ENCODE results near the gene JAK2. TPM values are rescaled to one million over a fixed set of nuclear protein-coding genes. Genes with fewer than 3 reads are reported as not detected.
"Not testable (repeated sequence)": the region's sequence is repeated elsewhere in the genome, so short reads cannot be mapped to it uniquely, and the experiment has no call there.

The JAK2 gene
- total RNA-seq, 4 donors from 2014 or later: 25.4 to 64.0 (median 36.5) TPM

DNA sequence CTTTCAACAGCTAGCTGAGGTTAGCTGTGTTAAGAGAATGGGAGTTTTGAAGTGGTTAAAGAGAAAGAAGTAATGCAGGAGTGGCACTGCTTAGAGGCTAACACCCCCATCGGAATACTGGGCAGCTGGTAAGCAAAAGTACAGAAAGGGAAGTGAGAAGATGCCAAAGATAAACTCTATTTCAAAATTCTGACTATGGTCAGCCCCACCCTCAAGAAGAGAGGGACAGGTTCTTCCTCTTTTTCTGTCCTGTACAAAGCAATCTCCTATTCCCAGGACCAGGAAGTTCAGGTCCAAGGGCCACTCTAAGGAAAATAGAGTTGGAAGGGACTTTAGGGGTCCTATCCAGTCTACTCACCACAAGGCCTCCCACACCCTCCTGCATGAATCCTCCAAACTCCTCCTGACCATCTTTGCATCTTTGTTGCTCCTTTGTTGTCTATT lies 45.9 kb upstream of the JAK2 start:
- TF ChIP-seq, protein P1, sequence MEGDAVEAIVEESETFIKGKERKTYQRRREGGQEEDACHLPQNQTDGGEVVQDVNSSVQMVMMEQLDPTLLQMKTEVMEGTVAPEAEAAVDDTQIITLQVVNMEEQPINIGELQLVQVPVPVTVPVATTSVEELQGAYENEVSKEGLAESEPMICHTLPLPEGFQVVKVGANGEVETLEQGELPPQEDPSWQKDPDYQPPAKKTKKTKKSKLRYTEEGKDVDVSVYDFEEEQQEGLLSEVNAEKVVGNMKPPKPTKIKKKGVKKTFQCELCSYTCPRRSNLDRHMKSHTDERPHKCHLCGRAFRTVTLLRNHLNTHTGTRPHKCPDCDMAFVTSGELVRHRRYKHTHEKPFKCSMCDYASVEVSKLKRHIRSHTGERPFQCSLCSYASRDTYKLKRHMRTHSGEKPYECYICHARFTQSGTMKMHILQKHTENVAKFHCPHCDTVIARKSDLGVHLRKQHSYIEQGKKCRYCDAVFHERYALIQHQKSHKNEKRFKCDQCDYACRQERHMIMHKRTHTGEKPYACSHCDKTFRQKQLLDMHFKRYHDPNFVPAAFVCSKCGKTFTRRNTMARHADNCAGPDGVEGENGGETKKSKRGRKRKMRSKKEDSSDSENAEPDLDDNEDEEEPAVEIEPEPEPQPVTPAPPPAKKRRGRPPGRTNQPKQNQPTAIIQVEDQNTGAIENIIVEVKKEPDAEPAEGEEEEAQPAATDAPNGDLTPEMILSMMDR (IDR thresholded peaks at IDR 0.05): no peak
- TF ChIP-seq POLR2AphosphoS5 (IDR thresholded peaks at IDR 0.05) (no peak), POLR2A (IDR thresholded peaks at IDR 0.05) (no peak), EP300 (IDR thresholded peaks at IDR 0.05) (no peak)
- DNase-seq (ENCODE audit: low spot score in 2 of 2): no peak
- WGBS: 24% methylated on average over 1 of the region's 1 CpG
- Histone ChIP-seq H3K9me3 (no peaks in the 10 kb centered on the region), H3K27ac (no peak overlapping the region), H3K4me1 (peaks cover 60% of the 10 kb centered on the region), H3K36me3 (no peaks in the 10 kb centered on the region), H3K4me3 (no peak overlapping the region), H3K27me3 (no peaks in the 10 kb centered on the region)

DNA sequence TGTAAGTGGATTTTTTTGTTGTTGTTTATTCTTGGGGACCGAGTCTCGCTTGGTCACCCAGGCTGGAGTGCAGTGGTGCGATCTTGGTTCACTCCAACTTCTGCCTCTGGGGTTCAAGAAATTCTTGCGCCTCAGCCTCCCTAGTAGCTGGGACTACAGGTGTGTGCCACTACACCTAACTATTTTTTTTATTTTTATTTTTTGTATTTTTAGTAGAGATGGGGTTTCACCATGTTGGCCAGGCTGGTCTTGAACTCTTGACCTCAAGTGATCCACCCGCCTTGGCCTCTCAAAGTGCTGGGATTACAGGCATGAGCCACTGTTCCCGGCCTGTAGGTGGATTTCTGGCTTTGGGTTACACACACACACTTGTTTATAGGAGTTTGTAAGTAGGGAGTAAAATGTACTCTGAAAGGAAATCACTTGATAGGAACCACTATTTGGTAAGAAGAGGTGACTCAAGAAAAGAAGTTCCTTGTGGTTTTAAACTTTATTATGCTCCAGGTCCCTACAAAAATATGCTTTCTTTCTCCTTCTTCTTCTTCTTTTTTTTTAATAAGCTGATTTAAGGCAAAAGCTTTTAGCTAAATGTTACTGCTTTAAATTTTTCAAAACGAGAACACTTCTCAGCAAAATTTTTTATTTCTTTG lies 42.9 kb upstream of the JAK2 start:
- not testable (repeated sequence) for H3K36me3 ChIP-seq; H3K9me3 ChIP-seq; DNase-seq (ENCODE audit: low spot score in 2 of 2); H3K27ac ChIP-seq; H3K4me3 ChIP-seq; H3K27me3 ChIP-seq
- peaks cover 42% of the 10 kb centered on the region for H3K4me1 ChIP-seq
- 76% methylated on average over 7 of the region's 7 CpGs for WGBS

DNA sequence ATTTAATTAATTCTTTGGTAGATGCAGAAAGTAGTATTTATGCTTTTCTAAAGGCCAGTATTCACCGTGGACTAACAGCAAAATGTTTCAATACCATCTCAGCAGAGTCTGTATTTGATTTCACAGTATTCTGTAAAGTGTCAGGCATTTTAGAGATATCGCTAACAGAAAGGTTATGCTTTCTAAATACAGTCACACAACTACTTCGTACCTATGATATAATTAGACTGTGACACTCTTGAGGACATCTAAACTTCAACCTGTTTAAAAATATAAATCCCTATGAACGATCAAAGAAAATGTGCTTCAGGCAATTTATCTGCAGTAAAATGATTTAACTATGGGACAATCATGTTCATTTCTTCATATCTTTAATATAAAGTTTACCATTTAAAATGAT lies 41.7 kb upstream of the JAK2 start:
- DNase-seq (ENCODE audit: low spot score in 2 of 2): no peak
- 73% methylated on average over 4 of the region's 4 CpGs for WGBS
- H3K9me3 ChIP-seq: no peaks in the 10 kb centered on the region
- peaks cover 30% of the 10 kb centered on the region for H3K4me1 ChIP-seq
- H3K4me3 ChIP-seq: no peak overlapping the region
- TF ChIP-seq POLR2AphosphoS5 (IDR thresholded peaks at IDR 0.05): no peak
- TF ChIP-seq POLR2A (IDR thresholded peaks at IDR 0.05): no peak
- TF ChIP-seq EP300 (IDR thresholded peaks at IDR 0.05): no peak
- TF ChIP-seq, protein P1 (IDR thresholded peaks at IDR 0.05): no peak
- no peaks in the 10 kb centered on the region for H3K36me3 ChIP-seq
- no peaks in the 10 kb centered on the region for H3K27me3 ChIP-seq
- H3K27ac ChIP-seq: no peak overlapping the region

DNA sequence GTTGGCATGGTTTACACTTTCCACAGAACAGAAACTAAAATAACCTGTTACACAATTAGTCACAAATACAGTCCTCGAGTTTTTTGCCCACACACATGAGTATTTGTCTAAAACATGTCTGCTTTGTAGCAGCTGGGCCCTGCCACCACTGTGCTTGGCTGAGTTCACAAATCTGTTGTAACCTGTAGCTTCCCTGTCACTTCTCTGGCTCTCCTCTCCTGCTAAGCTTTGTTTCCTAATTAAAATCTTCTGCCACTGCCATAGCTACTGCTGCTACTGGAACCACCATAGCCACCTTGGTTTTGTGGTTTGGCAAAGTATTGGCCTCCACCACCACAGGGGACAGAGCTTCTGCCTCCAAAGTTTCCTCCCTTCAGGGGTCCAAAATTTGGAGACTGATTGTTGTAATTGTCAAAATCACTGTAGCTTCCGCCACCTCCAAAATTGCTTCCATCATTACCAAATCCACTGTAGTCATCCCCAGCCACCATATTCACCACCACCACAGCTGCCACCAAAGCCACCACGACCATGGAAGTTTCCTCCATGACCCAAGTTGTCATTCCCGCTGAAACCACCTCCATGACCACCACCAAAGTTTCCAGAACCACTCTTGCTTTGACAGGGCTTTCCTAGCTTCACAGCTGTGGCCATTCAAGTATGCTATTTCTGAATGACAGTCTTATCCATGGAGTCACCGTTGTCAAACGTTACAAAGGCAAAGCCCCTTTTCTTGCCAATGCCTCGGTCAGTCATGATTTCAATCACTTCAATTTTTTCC lies 40.5 kb upstream of the JAK2 start:
- H3K36me3 ChIP-seq; H3K27ac ChIP-seq; H3K27me3 ChIP-seq; H3K9me3 ChIP-seq; H3K4me3 ChIP-seq; DNase-seq (ENCODE audit: low spot score in 2 of 2): not testable (repeated sequence)
- WGBS: 81% methylated on average over 7 of the region's 7 CpGs
- peaks cover 18% of the 10 kb centered on the region for H3K4me1 ChIP-seq

DNA sequence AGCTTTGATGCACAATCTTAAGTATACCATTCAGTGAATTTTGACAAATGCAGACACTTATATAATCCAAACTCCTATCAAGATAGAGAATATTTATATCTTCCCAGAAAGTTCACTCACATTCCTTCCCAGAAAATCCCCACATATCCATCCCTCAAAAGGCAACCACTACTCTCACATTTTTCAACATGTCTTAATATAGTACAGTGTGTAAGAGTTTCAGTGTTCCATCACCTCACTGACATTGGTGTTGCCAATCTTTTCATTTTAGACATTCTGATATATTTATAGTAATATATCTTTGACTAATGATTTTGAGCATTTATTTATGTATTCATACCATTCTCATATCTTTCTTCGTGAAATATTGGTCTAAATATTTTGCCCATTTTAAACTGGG lies 38.1 kb upstream of the JAK2 start:
- 95% methylated on average over 1 of the region's 1 CpG for WGBS
- H3K9me3 ChIP-seq: no peaks in the 10 kb centered on the region
- H3K4me3 ChIP-seq: no peak overlapping the region
- peaks cover 18% of the 10 kb centered on the region for H3K4me1 ChIP-seq
- no peaks in the 10 kb centered on the region for H3K36me3 ChIP-seq
- DNase-seq (ENCODE audit: low spot score in 2 of 2): no peak
- no peaks in the 10 kb centered on the region for H3K27me3 ChIP-seq
- TF ChIP-seq POLR2A (IDR thresholded peaks at IDR 0.05) (no peak), POLR2AphosphoS5 (IDR thresholded peaks at IDR 0.05) (no peak), EP300 (IDR thresholded peaks at IDR 0.05) (no peak)
- TF ChIP-seq, protein P1 (IDR thresholded peaks at IDR 0.05): no peak
- H3K27ac ChIP-seq: no peak overlapping the region

DNA sequence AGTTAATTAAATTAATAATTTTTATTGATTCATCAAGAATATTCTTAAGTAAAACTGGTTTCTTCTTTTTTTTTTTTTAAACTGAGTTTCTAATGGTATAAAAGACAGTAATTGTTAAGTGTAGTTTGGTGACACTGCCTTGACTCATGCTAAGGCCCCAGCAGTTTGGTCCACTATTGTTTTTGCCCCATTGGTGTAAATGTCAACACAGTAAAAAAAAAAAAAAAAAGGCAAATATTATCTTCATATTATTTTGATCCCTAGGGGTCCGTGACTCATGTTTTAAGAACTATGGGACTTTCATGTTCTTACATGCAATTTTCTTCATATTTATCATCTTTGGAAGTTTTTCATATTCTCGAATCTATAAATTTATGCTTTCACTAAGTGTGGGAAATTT lies 29.2 kb upstream of the JAK2 start:
- H3K9me3 ChIP-seq: no peaks in the 10 kb centered on the region
- TF ChIP-seq, protein P1 (IDR thresholded peaks at IDR 0.05): no peak
- TF ChIP-seq POLR2AphosphoS5 (IDR thresholded peaks at IDR 0.05) (no peak), EP300 (IDR thresholded peaks at IDR 0.05) (no peak), POLR2A (IDR thresholded peaks at IDR 0.05) (no peak)
- no peaks in the 10 kb centered on the region for H3K36me3 ChIP-seq
- H3K4me1 ChIP-seq: no peaks in the 10 kb centered on the region
- H3K27ac ChIP-seq: no peak overlapping the region
- no peak overlapping the region for H3K4me3 ChIP-seq
- DNase-seq (ENCODE audit: low spot score in 2 of 2): no peak
- H3K27me3 ChIP-seq: no peaks in the 10 kb centered on the region
- 88% methylated on average over 2 of the region's 2 CpGs for WGBS

All from suprapubic skin (tissue), 4 donors.